NCI-H82 (cell line): Measurements from ENCODE around the gene MAP3K10.

Experiments used
- DNase-seq: peaks from one replicate; lab custom pipeline; 2025; lab: John Stamatoyannopoulos, UW

Gene MAP3K10

GRCh38 chr19:40249781-40250180, 58.6 kb downstream of the MAP3K10 start:
- no peak for DNase-seq

- DNase-seq, result no peak
Observed at GRCh38 chr19:40251244-40251643, 60.0 kb downstream of the MAP3K10 start.

- no peak for DNase-seq
Observed at GRCh38 chr19:40251991-40252390, 60.8 kb downstream of the MAP3K10 start.

- DNase-seq, result no peak
Observed at GRCh38 chr19:40252395-40252794, 61.2 kb downstream of the MAP3K10 start.

- DNase-seq, result no peak
Observed at GRCh38 chr19:40253611-40254092, 62.4 kb downstream of the MAP3K10 start.

GRCh38 chr19:40254714-40255418, 63.6 kb downstream of the MAP3K10 start:
- no peak for DNase-seq

- DNase-seq, result no peak
Observed at GRCh38 chr19:40255619-40256166, 64.5 kb downstream of the MAP3K10 start.

- DNase-seq, result no peak
Observed at GRCh38 chr19:40256512-40256911, 65.3 kb downstream of the MAP3K10 start.

- no peak for DNase-seq
Observed at GRCh38 chr19:40257096-40257517, 65.9 kb downstream of the MAP3K10 start.

- DNase-seq, result no peak
Observed at GRCh38 chr19:40261631-40262030, 70.4 kb downstream of the MAP3K10 start.

- no peak for DNase-seq
Observed at GRCh38 chr19:40262422-40262821, 71.2 kb downstream of the MAP3K10 start.

GRCh38 chr19:40263440-40264313, 72.5 kb downstream of the MAP3K10 start:
- DNase-seq, result no peak

GRCh38 chr19:40264314-40265054, 73.3 kb downstream of the MAP3K10 start:
- DNase-seq, result no peak
